Cerebellar cortex (tissue), 1 donor: ENCODE data around the gene PPP4C.

ENCODE experiments used
- DNase-seq: peaks from one replicate; pipeline ENCODE4 v3.0.0-alpha.2; 2015; ENCODE audit warnings: low spot score

Gene PPP4C

GRCh38 chr16:30082545-30083090 is 6.8 kb downstream of the PPP4C start:
- no peak for DNase-seq

- no peak for DNase-seq
Observed at GRCh38 chr16:30083216-30084055, 7.6 kb downstream of the PPP4C start.

- no peak for DNase-seq
Observed at GRCh38 chr16:30084096-30084815, 8.5 kb downstream of the PPP4C start.

- no peak for DNase-seq
Observed at GRCh38 chr16:30084816-30085159, 9.0 kb downstream of the PPP4C start.

GRCh38 chr16:30085247-30085646 is 9.5 kb downstream of the PPP4C start:
- DNase-seq: no peak

GRCh38 chr16:30085820-30086219 is 10.0 kb downstream of the PPP4C start:
- DNase-seq: no peak

GRCh38 chr16:30086291-30087140 is 10.7 kb downstream of the PPP4C start:
- DNase-seq: no peak

GRCh38 chr16:30087181-30087898 is 11.5 kb downstream of the PPP4C start:
- no peak for DNase-seq

- no peak for DNase-seq
Observed at GRCh38 chr16:30088237-30088831, 12.5 kb downstream of the PPP4C start.

- no peak for DNase-seq
Observed at GRCh38 chr16:30088832-30089624, 13.2 kb downstream of the PPP4C start.

GRCh38 chr16:30090610-30091331 is 15.0 kb downstream of the PPP4C start:
- DNase-seq: no peak

- peak; percentile 83 for DNase-seq
Observed at GRCh38 chr16:30091474-30092372, 15.9 kb downstream of the PPP4C start, which contains the start of gene TBX6. Gene TBX6 (minus strand): TSS chr16:30091924. CDS start chr16:30091193, 731 bp downstream.

- no peak for DNase-seq
Observed at GRCh38 chr16:30092373-30093010, 16.7 kb downstream of the PPP4C start.

- DNase-seq: no peak
Observed at GRCh38 chr16:30094541-30095165, 18.9 kb downstream of the PPP4C start.

- no peak for DNase-seq
Observed at GRCh38 chr16:30095166-30096078, 19.6 kb downstream of the PPP4C start.

GRCh38 chr16:30096105-30096861 is 20.5 kb downstream of the PPP4C start, which contains the start of gene YPEL3:
Gene YPEL3 (minus strand): TSS chr16:30096213. CDS start chr16:30095482, 731 bp downstream.
- peak; percentile 74 for DNase-seq
